ENCODE results near the gene SPATA19.

Gene SPATA19

GRCh38 chr11:133845413-133845812 lies at the start of gene SPATA19:
Gene SPATA19 (minus strand): TSS chr11:133845513. CDS start chr11:133845446, 67 bp downstream.
- TF ChIP-seq CTCF (IDR thresholded peaks at IDR 0.05) (no peak), ZFX (IDR thresholded peaks at IDR 0.05; ENCODE audit: borderline replicate concordance) (no peak)

GRCh38 chr11:133895061-133895479 lies 49.8 kb upstream of the SPATA19 start:
- no peak overlapping the region for H3K27ac ChIP-seq
- no peak for TF ChIP-seq ZFX (IDR thresholded peaks at IDR 0.05; ENCODE audit: borderline replicate concordance)
- TF ChIP-seq CTCF (IDR thresholded peaks at IDR 0.05), result no peak

More at GRCh38 chr11:133845413-133845812, at the start of gene SPATA19:
- no peak within 1 kb of the TSS for H3K27ac ChIP-seq

- no peak overlapping the region for H3K27ac ChIP-seq
- TF ChIP-seq ZFX (IDR thresholded peaks at IDR 0.05; ENCODE audit: borderline replicate concordance) (no peak), CTCF (IDR thresholded peaks at IDR 0.05) (no peak)
Observed at GRCh38 chr11:133893381-133893780, 48.1 kb upstream of the SPATA19 start.

- TF ChIP-seq CTCF (IDR thresholded peaks at IDR 0.05), result no peak
- TF ChIP-seq ZFX (IDR thresholded peaks at IDR 0.05; ENCODE audit: borderline replicate concordance), result no peak
- no peak overlapping the region for H3K27ac ChIP-seq
Observed at GRCh38 chr11:133892584-133893380, 47.5 kb upstream of the SPATA19 start.

- no peak for TF ChIP-seq CTCF (IDR thresholded peaks at IDR 0.05)
- no peak for TF ChIP-seq ZFX (IDR thresholded peaks at IDR 0.05; ENCODE audit: borderline replicate concordance)
- H3K27ac ChIP-seq, result no peak overlapping the region
Observed at GRCh38 chr11:133892126-133892525, 46.8 kb upstream of the SPATA19 start.

- no peak for TF ChIP-seq CTCF (IDR thresholded peaks at IDR 0.05)
- no peak for TF ChIP-seq ZFX (IDR thresholded peaks at IDR 0.05; ENCODE audit: borderline replicate concordance)
- H3K27ac ChIP-seq, result no peak overlapping the region
Observed at GRCh38 chr11:133889893-133890292, 44.6 kb upstream of the SPATA19 start.

GRCh38 chr11:133889188-133889587 lies 43.9 kb upstream of the SPATA19 start:
- H3K27ac ChIP-seq, result no peak overlapping the region
- no peak for TF ChIP-seq ZFX (IDR thresholded peaks at IDR 0.05; ENCODE audit: borderline replicate concordance)
- no peak for TF ChIP-seq CTCF (IDR thresholded peaks at IDR 0.05)
